GM19397 (cell line): ENCODE data around the gene CYP3A7.
"Not testable (repeated sequence)": the region's sequence is repeated elsewhere in the genome, so short reads cannot be mapped to it uniquely, and the experiment has no call there.

ENCODE experiments used
- ATAC-seq: cut with Tn5 transposase; IDR thresholded peaks from one replicate; pipeline ENCODE4 v1.9.1; 2021; ENCODE audit warnings: mild to moderate bottlenecking, moderate library complexity; ENCODE audit not compliant: unreplicated experiment

Gene CYP3A7

GRCh38 chr7:99674995-99675742 is 59.8 kb downstream of the CYP3A7 start:
- ATAC-seq: no peak

- ATAC-seq: no peak
These were observed 62.4 kb downstream of the CYP3A7 start for GRCh38 chr7:99672573-99672972.

- ATAC-seq: no peak
These were observed 65.2 kb downstream of the CYP3A7 start for GRCh38 chr7:99669782-99670181.

GRCh38 chr7:99668541-99668940 is 66.5 kb downstream of the CYP3A7 start:
- no peak for ATAC-seq

- no peak for ATAC-seq
These were observed 67.8 kb downstream of the CYP3A7 start for GRCh38 chr7:99667179-99667578.

GRCh38 chr7:99666013-99666395 is 69.0 kb downstream of the CYP3A7 start:
- ATAC-seq: no peak

- no peak for ATAC-seq
These were observed 69.5 kb downstream of the CYP3A7 start for GRCh38 chr7:99665312-99666012.

GRCh38 chr7:99657879-99658278 is 77.1 kb downstream of the CYP3A7 start:
- not testable (repeated sequence) for ATAC-seq
